Right ventricle myocardium superior (tissue), 1 donor: ENCODE results near the gene USH1G. TPM values are rescaled to one million over a fixed set of nuclear protein-coding genes. Genes with fewer than 3 reads are reported as not detected.
"Not testable (repeated sequence)": the region's sequence is repeated elsewhere in the genome, so short reads cannot be mapped to it uniquely, and the experiment has no call there.

Source experiments
- ATAC-seq: fragments of 200-7000 bp; cut with Tn5 transposase; one replicate; pipeline ENCODE4 v1.9.1; 2020; ENCODE audit warnings: mild to moderate bottlenecking; ENCODE audit not compliant: poor library complexity
- DNase-seq: peaks from one replicate; pipeline ENCODE4 v3.0.0-alpha.2; 2020
- intact Hi-C: fragments of 100-400 bp; cut with DNase I; formaldehyde crosslinking; loops from one replicate; pipeline ENCODE4 v1.11.2; 2022
- total RNA-seq: library from RNA; stranded (reverse); fragmentation: NEBNext Ultra II Directional; extraction: Animal tissue kit (Norgen Biotek cat#: 25700); gene quantifications from one replicate; pipeline ENCODE4 v1.2.1, GENCODE V29; 2021
- donor health status: DM: no; HTN: yes; CAD: no; lungs with severe emphysema.

Gene USH1G
- total RNA-seq, 1 donor from 2014 or later, result not detected

- intact Hi-C loops, result no loop called here
- ATAC-seq (no peak), DNase-seq (peak; percentile 8)
These were observed 4.1 kb downstream of the USH1G start for GRCh38 chr17:74918906-74919305.

GRCh38 chr17:74917430-74917829 is 5.6 kb downstream of the USH1G start:
- DNase-seq, result no peak
- no peak for ATAC-seq
- intact Hi-C loops, result no loop called here

- ATAC-seq (no peak), DNase-seq (no peak)
- intact Hi-C loops, result no loop called here
These were observed 6.2 kb downstream of the USH1G start for GRCh38 chr17:74916851-74917199.

GRCh38 chr17:74916136-74916850 is 6.8 kb downstream of the USH1G start:
- intact Hi-C loops, result no loop called here
- ATAC-seq, result no peak
- no peak for DNase-seq

- DNase-seq, intact Hi-C loops, ATAC-seq: not testable (repeated sequence)
These were observed 11.6 kb downstream of the USH1G start for GRCh38 chr17:74911423-74911822.

- intact Hi-C loops, ATAC-seq, DNase-seq: not testable (repeated sequence)
These were observed 14.0 kb downstream of the USH1G start for GRCh38 chr17:74909097-74909496.

GRCh38 chr17:74907012-74907411 is 16.0 kb downstream of the USH1G start:
- no peak for DNase-seq
- no peak for ATAC-seq
- intact Hi-C loops, result no loop called here

GRCh38 chr17:74906214-74906793 is 16.8 kb downstream of the USH1G start:
- DNase-seq, ATAC-seq, intact Hi-C loops: not testable (repeated sequence)

- no peak for DNase-seq
- intact Hi-C loops, result no loop called here
- no peak for ATAC-seq
These were observed 18.2 kb downstream of the USH1G start for GRCh38 chr17:74904687-74905409.

GRCh38 chr17:74903671-74904070 is 19.4 kb downstream of the USH1G start:
- ATAC-seq (no peak), DNase-seq (peak; percentile 13)
- intact Hi-C loops, result no loop called here

GRCh38 chr17:74903034-74903433 is 20.0 kb downstream of the USH1G start:
- intact Hi-C loops, result no loop called here
- DNase-seq (no peak), ATAC-seq (no peak)

GRCh38 chr17:74901353-74902135 is 21.5 kb downstream of the USH1G start:
- no peak for ATAC-seq
- intact Hi-C loops, result no loop called here
- DNase-seq, result peak; percentile 7

GRCh38 chr17:74900208-74900607 is 22.8 kb downstream of the USH1G start:
- intact Hi-C loops, result no loop called here
- ATAC-seq (no peak), DNase-seq (no peak)

GRCh38 chr17:74898376-74898946 is 24.6 kb downstream of the USH1G start:
- intact Hi-C loops, result no loop called here
- DNase-seq, result no peak
- ATAC-seq, result no peak

GRCh38 chr17:74893936-74894671 is 29.0 kb downstream of the USH1G start:
- DNase-seq (no peak), ATAC-seq (no peak)
- intact Hi-C loops, result no loop called here

GRCh38 chr17:74892974-74893911 is 29.8 kb downstream of the USH1G start, which contains the start of gene FADS6:
TSS of gene FADS6 (minus strand) at chr17:74893633. CDS start at chr17:74893595, 38 bp downstream.
- peak; percentile 48 for ATAC-seq
- no peak for DNase-seq
- intact Hi-C loops, result no loop called here
